ENCODE measurements around the gene CRIM1.

The CRIM1 gene

GRCh38 chr2:36405183-36405582, 49.6 kb downstream of the CRIM1 start:
- no peaks in the 10 kb centered on the region for H3K79me2 ChIP-seq (ENCODE audit: insufficient read depth, low read length)
- no peaks in the 10 kb centered on the region for H3F3A ChIP-seq (ENCODE audit: low read depth)
- no peaks in the 10 kb centered on the region for H3K9me2 ChIP-seq (replicated peaks; ENCODE audit: low read depth, low read length)
- no peaks in the 10 kb centered on the region for H4K20me1 ChIP-seq (ENCODE audit: insufficient read depth, low read length, poor library complexity, severe bottlenecking)
- H3K9me3 ChIP-seq (ENCODE audit: insufficient read depth, low read depth, low read length): no peaks in the 10 kb centered on the region
- no peak overlapping the region for H3K4me2 ChIP-seq (ENCODE audit: low read depth, low read length, poor library complexity, severe bottlenecking)
- H2AFZ ChIP-seq (ENCODE audit: low read length): no peak overlapping the region
- no peak overlapping the region for H3K9ac ChIP-seq (ENCODE audit: low read depth, low read length, poor library complexity, severe bottlenecking)
- peaks cover 9% of the 10 kb centered on the region for H3K4me1 ChIP-seq (ENCODE audit: insufficient read depth, low read length, poor library complexity, severe bottlenecking)
- H3K27me3 ChIP-seq (ENCODE audit: insufficient read depth, low read length, poor library complexity, severe bottlenecking): no peaks in the 10 kb centered on the region
- no peaks in the 10 kb centered on the region for H3K36me3 ChIP-seq (ENCODE audit: insufficient read depth, low read length)
- TF ChIP-seq EZH2phosphoT487 (IDR thresholded peaks at IDR 0.05; ENCODE audit: borderline replicate concordance) (no peak), CTCF (conservative IDR thresholded peaks at IDR 0.05; ENCODE audit: low read length) (no peak)
- no peak overlapping the region for H3K4me3 ChIP-seq (ENCODE audit: low read length, poor library complexity, severe bottlenecking)

GRCh38 chr2:36406296-36406695, 50.7 kb downstream of the CRIM1 start:
- no peak for TF ChIP-seq EZH2phosphoT487 (IDR thresholded peaks at IDR 0.05; ENCODE audit: borderline replicate concordance)
- no peak for TF ChIP-seq CTCF (conservative IDR thresholded peaks at IDR 0.05; ENCODE audit: low read length)
- Histone ChIP-seq H3K36me3 (ENCODE audit: insufficient read depth, low read length) (no peaks in the 10 kb centered on the region), H3K27me3 (ENCODE audit: insufficient read depth, low read length, poor library complexity, severe bottlenecking) (no peaks in the 10 kb centered on the region), H3K9ac (ENCODE audit: low read depth, low read length, poor library complexity, severe bottlenecking) (no peak overlapping the region), H3F3A (ENCODE audit: low read depth) (no peaks in the 10 kb centered on the region), H3K4me1 (ENCODE audit: insufficient read depth, low read length, poor library complexity, severe bottlenecking) (peaks cover 9% of the 10 kb centered on the region), H2AFZ (ENCODE audit: low read length) (no peak overlapping the region), H3K4me3 (ENCODE audit: low read length, poor library complexity, severe bottlenecking) (no peak overlapping the region), H3K4me2 (ENCODE audit: low read depth, low read length, poor library complexity, severe bottlenecking) (no peak overlapping the region), H3K9me3 (ENCODE audit: insufficient read depth, low read depth, low read length) (no peaks in the 10 kb centered on the region), H4K20me1 (ENCODE audit: insufficient read depth, low read length, poor library complexity, severe bottlenecking) (no peaks in the 10 kb centered on the region), H3K9me2 (replicated peaks; ENCODE audit: low read depth, low read length) (no peaks in the 10 kb centered on the region), H3K79me2 (ENCODE audit: insufficient read depth, low read length) (no peaks in the 10 kb centered on the region)

- no peaks in the 10 kb centered on the region for H3F3A ChIP-seq (ENCODE audit: low read depth)
- H3K27me3 ChIP-seq (ENCODE audit: insufficient read depth, low read length, poor library complexity, severe bottlenecking): no peaks in the 10 kb centered on the region
- no peaks in the 10 kb centered on the region for H3K9me2 ChIP-seq (replicated peaks; ENCODE audit: low read depth, low read length)
- TF ChIP-seq EZH2phosphoT487 (IDR thresholded peaks at IDR 0.05; ENCODE audit: borderline replicate concordance): no peak
- no peak for TF ChIP-seq CTCF (conservative IDR thresholded peaks at IDR 0.05; ENCODE audit: low read length)
- H3K4me3 ChIP-seq (ENCODE audit: low read length, poor library complexity, severe bottlenecking): no peak overlapping the region
- H2AFZ ChIP-seq (ENCODE audit: low read length): no peak overlapping the region
- H4K20me1 ChIP-seq (ENCODE audit: insufficient read depth, low read length, poor library complexity, severe bottlenecking): no peaks in the 10 kb centered on the region
- H3K9me3 ChIP-seq (ENCODE audit: insufficient read depth, low read depth, low read length): no peaks in the 10 kb centered on the region
- no peaks in the 10 kb centered on the region for H3K36me3 ChIP-seq (ENCODE audit: insufficient read depth, low read length)
- peaks cover 9% of the 10 kb centered on the region for H3K4me1 ChIP-seq (ENCODE audit: insufficient read depth, low read length, poor library complexity, severe bottlenecking)
- no peak overlapping the region for H3K4me2 ChIP-seq (ENCODE audit: low read depth, low read length, poor library complexity, severe bottlenecking)
- no peaks in the 10 kb centered on the region for H3K79me2 ChIP-seq (ENCODE audit: insufficient read depth, low read length)
- no peak overlapping the region for H3K9ac ChIP-seq (ENCODE audit: low read depth, low read length, poor library complexity, severe bottlenecking)
Observed at GRCh38 chr2:36407413-36407812, 51.8 kb downstream of the CRIM1 start.

Data from Loucy (cell line).